ENCODE results near the gene ETS1. TPM values are rescaled to one million over a fixed set of nuclear protein-coding genes. Genes with fewer than 3 reads are reported as not detected.

Gene ETS1
- total RNA-seq, 2 experiments from 2014 or later: 579 to 590 TPM

- Histone ChIP-seq H3K27ac (ENCODE audit: low read depth in 1 of 2, low read length in 2 of 2) (no peak overlapping the region), H3K36me3 (ENCODE audit: insufficient read depth, low read length) (no peaks in the 10 kb centered on the region), H3K27me3 (ENCODE audit: control insufficient read depth in 1 of 2, insufficient read depth in 2 of 2, low read length in 2 of 2) (no peaks in the 10 kb centered on the region), H3K4me3 (ENCODE audit: low read length) (no peak overlapping the region), H3K4me1 (ENCODE audit: insufficient read depth, low read length) (peaks cover 31% of the 10 kb centered on the region), H3K9me3 (ENCODE audit: control insufficient read depth in 1 of 2, insufficient read depth in 1 of 2, low read length in 2 of 2) (no peaks in the 10 kb centered on the region)
- peaks cover 74% of the 10 kb centered on the region for H3K4me1 Mint-ChIP-seq (ENCODE audit: low read depth)
- TF ChIP-seq CTCF (IDR thresholded peaks at IDR 0.05): no peak
- POLR2A ChIA-PET: interaction anchor here (1.0 to 2.4 kb wide), 5 partner anchors 19 to 303 kb away, joined by 3 to 9 read pairs (median 4); no protein-coding TSS in a partner anchor
- H3K27me3 Mint-ChIP-seq: no peaks in the 10 kb centered on the region
- H3K9me3 Mint-ChIP-seq: no peaks in the 10 kb centered on the region
- H3K36me3 Mint-ChIP-seq (ENCODE audit: low read depth): no peaks in the 10 kb centered on the region
- intact Hi-C loops (cut with DNase I, micrococcal nuclease): no loop called here
- DNase-seq (no peak), ATAC-seq (ENCODE audit: poor library complexity) (no peak)
- H3K4me3 Mint-ChIP-seq: no peak overlapping the region
- no peak overlapping the region for H3K27ac Mint-ChIP-seq
- CTCF ChIA-PET: interaction anchor here (1.0 to 1.5 kb wide), 2 partner anchors 18 to 25 kb away, joined by 3 to 4 read pairs; no protein-coding TSS in a partner anchor
Observed at GRCh38 chr11:128604723-128605122, 17.4 kb upstream of the ETS1 start.

- H3K9me3 ChIP-seq (ENCODE audit: control insufficient read depth in 1 of 2, insufficient read depth in 1 of 2, low read length in 2 of 2): no peaks in the 10 kb centered on the region
- H3K4me3 ChIP-seq (ENCODE audit: low read length): no peak overlapping the region
- no peak overlapping the region for H3K4me3 Mint-ChIP-seq
- no peaks in the 10 kb centered on the region for H3K36me3 ChIP-seq (ENCODE audit: insufficient read depth, low read length)
- intact Hi-C loops (cut with DNase I, micrococcal nuclease): no loop called here
- H3K36me3 Mint-ChIP-seq (ENCODE audit: low read depth): no peaks in the 10 kb centered on the region
- H3K27me3 ChIP-seq (ENCODE audit: control insufficient read depth in 1 of 2, insufficient read depth in 2 of 2, low read length in 2 of 2): no peaks in the 10 kb centered on the region
- H3K27me3 Mint-ChIP-seq: no peaks in the 10 kb centered on the region
- H3K4me1 Mint-ChIP-seq (ENCODE audit: low read depth): peaks cover 74% of the 10 kb centered on the region
- TF ChIP-seq CTCF (IDR thresholded peaks at IDR 0.05): peak; percentile 17
- H3K4me1 ChIP-seq (ENCODE audit: insufficient read depth, low read length): peaks cover 24% of the 10 kb centered on the region
- POLR2A ChIA-PET: interaction anchor here (1.0 to 2.4 kb wide), 5 partner anchors 20 to 302 kb away, joined by 3 to 9 read pairs (median 4); no protein-coding TSS in a partner anchor
- CTCF ChIA-PET: no interaction called here
- H3K27ac Mint-ChIP-seq: no peak overlapping the region
- no peaks in the 10 kb centered on the region for H3K9me3 Mint-ChIP-seq
- ATAC-seq (ENCODE audit: poor library complexity) (no peak), DNase-seq (peak in 1 of 14 experiments; percentile 17)
- H3K27ac ChIP-seq (ENCODE audit: low read depth in 1 of 2, low read length in 2 of 2): no peak overlapping the region
Observed at GRCh38 chr11:128603752-128604414, 16.5 kb upstream of the ETS1 start.

GRCh38 chr11:128603003-128603696 is 15.8 kb upstream of the ETS1 start:
- peak overlapping the region; percentile 34 for H3K4me3 Mint-ChIP-seq
- H3K27me3 Mint-ChIP-seq: no peaks in the 10 kb centered on the region
- ChIA-PET CTCF (interaction anchor here (1.5 kb wide), 1 partner anchor 10 kb away, joined by 3 read pairs; no protein-coding TSS in a partner anchor), POLR2A (interaction anchor here (0.8 to 1.8 kb wide), 3 partner anchors 21 to 78 kb away, joined by 4 to 6 read pairs (median 5); no protein-coding TSS in a partner anchor)
- intact Hi-C loops (cut with DNase I, micrococcal nuclease): no loop called here
- Histone ChIP-seq H3K9me3 (ENCODE audit: control insufficient read depth in 1 of 2, insufficient read depth in 1 of 2, low read length in 2 of 2) (no peaks in the 10 kb centered on the region), H3K36me3 (ENCODE audit: insufficient read depth, low read length) (no peaks in the 10 kb centered on the region), H3K27me3 (ENCODE audit: control insufficient read depth in 1 of 2, insufficient read depth in 2 of 2, low read length in 2 of 2) (no peaks in the 10 kb centered on the region), H3K27ac (ENCODE audit: low read depth in 1 of 2, low read length in 2 of 2) (no peak overlapping the region), H3K4me1 (ENCODE audit: insufficient read depth, low read length) (peaks cover 17% of the 10 kb centered on the region), H3K4me3 (ENCODE audit: low read length) (no peak overlapping the region)
- H3K9me3 Mint-ChIP-seq: no peaks in the 10 kb centered on the region
- no peak for TF ChIP-seq CTCF (IDR thresholded peaks at IDR 0.05)
- H3K4me1 Mint-ChIP-seq (ENCODE audit: low read depth): peaks cover 74% of the 10 kb centered on the region
- no peaks in the 10 kb centered on the region for H3K36me3 Mint-ChIP-seq (ENCODE audit: low read depth)
- H3K27ac Mint-ChIP-seq: peak overlapping the region; percentile 62
- DNase-seq (peak in 1 of 14 experiments; percentile 41), ATAC-seq (ENCODE audit: poor library complexity) (peak; percentile 32)
